GM12801 (cell line): Measurements from ENCODE around the gene BCL11B.

Source experiments
- TF ChIP-seq, protein P1 (sequence below): IDR thresholded peaks from one replicate; pipeline ENCODE4 v1.5.1; 2011; ENCODE audit warnings: control low read depth; ENCODE audit not compliant: insufficient read length; ENCODE audit errors: extremely low read depth

BCL11B gene

GRCh38 chr14:99276482-99276881, 4.5 kb upstream of the BCL11B start:
- TF ChIP-seq, protein P1, sequence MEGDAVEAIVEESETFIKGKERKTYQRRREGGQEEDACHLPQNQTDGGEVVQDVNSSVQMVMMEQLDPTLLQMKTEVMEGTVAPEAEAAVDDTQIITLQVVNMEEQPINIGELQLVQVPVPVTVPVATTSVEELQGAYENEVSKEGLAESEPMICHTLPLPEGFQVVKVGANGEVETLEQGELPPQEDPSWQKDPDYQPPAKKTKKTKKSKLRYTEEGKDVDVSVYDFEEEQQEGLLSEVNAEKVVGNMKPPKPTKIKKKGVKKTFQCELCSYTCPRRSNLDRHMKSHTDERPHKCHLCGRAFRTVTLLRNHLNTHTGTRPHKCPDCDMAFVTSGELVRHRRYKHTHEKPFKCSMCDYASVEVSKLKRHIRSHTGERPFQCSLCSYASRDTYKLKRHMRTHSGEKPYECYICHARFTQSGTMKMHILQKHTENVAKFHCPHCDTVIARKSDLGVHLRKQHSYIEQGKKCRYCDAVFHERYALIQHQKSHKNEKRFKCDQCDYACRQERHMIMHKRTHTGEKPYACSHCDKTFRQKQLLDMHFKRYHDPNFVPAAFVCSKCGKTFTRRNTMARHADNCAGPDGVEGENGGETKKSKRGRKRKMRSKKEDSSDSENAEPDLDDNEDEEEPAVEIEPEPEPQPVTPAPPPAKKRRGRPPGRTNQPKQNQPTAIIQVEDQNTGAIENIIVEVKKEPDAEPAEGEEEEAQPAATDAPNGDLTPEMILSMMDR = no peak

DNA sequence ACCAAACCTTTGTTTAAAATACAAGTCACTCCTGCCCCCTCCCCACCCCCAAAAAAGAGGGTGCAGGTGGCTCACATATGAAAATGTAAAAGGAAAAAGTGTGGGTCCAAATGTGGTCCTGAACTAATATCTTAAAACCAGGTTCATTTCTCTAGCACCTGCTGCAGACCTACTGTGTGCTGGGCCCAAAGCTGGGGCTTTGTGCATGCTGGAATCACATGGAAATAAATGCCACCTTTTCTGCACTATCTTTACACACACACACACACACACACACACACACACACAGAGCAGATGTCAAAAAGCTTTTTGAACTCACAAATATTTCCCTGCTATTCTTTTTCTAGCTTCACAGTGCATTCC, 3.2 kb upstream of the BCL11B start:
- TF ChIP-seq, protein P1 = no peak

- TF ChIP-seq, protein P1 = no peak
Measured at GRCh38 chr14:99274346-99275221, 2.6 kb upstream of the BCL11B start.

GRCh38 chr14:99273766-99274345, 1.9 kb upstream of the BCL11B start:
- TF ChIP-seq, protein P1 = no peak

DNA sequence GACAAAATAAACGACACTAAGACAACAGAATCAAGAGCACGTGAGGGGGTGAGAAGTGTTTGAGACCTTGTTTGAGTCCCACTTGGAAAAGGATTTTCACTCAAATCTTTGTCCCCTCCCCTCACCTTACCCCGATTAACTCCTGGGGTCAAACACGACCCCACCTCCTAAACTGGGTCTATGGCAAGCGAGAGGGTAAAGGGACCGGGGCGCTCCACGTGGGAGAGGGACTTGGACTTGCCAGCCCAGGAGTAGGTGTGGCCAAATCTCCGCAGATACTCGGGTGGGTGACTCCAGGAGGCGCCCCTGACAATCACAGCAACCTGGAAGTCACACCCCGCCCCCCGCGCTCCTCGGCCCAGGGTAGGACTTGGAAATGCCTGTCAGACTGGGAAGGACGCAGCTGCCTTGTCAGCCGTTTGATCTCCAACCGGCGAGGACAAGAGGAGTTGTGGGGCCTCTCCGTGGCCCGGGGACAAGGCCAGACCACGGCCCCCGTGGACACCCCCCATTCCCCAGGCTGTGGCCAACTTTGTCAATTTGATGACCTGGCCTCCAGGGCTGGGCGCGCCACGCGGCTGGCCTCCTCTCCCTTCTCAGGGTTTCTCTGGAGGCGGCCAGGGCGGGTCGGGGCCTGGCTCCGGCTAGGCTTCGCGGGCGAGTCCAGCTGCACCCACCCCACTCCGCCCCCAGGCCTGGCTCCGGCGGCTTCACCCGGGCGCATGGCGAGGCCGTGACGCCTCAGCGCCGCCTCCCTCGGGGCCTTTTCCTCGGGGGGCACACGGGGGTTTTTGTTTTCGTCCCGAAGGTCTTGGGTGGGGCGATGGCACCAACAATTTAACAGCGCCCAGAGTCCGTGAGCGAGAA, 1.1 kb upstream of the BCL11B start:
- TF ChIP-seq, protein P1 = no peak

- TF ChIP-seq, protein P1 = no peak
Measured at GRCh38 chr14:99272632-99272898, 568 bp upstream of the BCL11B start.

DNA sequence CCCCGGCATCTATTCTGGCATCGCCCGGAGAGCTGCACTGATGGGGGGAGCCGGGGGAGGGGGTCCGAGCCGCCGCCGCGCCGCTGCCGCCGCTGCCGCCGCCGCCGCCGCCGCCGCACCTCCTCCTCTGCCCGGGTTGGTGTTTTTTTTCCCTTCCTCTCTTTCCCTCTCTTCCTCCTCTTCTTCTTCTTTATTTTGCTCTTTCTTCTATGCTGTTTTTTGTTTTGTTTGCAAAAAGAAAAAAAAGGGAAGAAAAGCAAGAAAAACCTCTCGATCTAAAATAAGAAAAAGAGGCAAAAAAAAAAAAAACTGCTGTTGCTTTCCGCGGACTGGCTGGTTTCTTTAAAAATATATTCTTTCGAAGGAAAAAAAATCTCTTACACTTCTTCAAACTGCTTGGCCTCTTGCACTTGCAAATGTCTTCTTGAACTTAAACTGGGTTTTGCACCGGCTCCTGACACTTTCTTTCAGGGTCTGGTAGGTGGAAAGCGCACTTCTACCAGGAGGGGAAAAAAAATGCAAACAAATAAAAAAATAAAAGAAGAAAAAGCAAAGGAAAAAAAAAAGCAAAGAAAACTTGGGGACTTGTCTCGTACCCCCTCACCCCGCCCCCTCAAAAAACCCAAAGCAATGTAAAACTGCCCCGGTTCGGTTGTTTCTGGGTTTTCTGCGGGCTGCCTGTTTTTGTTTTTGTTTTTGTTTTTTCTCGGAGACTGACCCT, 616 bp downstream of the BCL11B start:
- TF ChIP-seq, protein P1 = no peak
